H1 (cell line): Measurements from ENCODE around the gene AMH. TPM values are rescaled to one million over a fixed set of nuclear protein-coding genes. Genes with fewer than 3 reads are reported as not detected.

Experiments
- CTCF ChIA-PET: fragments of 300-600 bp; sonication (Branson Sonifier 250); formaldehyde crosslinking; loops from one replicate; lab custom pipeline; 2021; ENCODE audit not compliant: partially characterized antibody; lab: Charles Lee
- POLR2A ChIA-PET: fragments of 300-600 bp; sonication (Branson Sonifier 250); formaldehyde crosslinking; loops from one replicate; lab custom pipeline; 2021; ENCODE audit warnings: inconsistent platforms; ENCODE audit not compliant: partially characterized antibody; lab: Charles Lee
- DNase-seq, 2 experiments: peaks; one replicate each; pipeline versions ENCODE4 v3.0.0 to v3.0.0-alpha.2; 2010 to 2022; ENCODE audit warnings: low spot score in 2 of 2, low read depth in 1 of 2, mixed read lengths in 1 of 2
- FAIRE-seq: peaks from 2 replicates; lab custom pipeline; 2011; peaks lifted over from hg19 to GRCh38; lab: Jason Lieb, UNC
- H2AFZ ChIP-seq: 2 replicates; pipeline ENCODE4 v1.8.1; 2012; ENCODE audit warnings: low read length, inconsistent platforms
- H2AK5ac ChIP-seq: 2 replicates; pipeline ENCODE4 v1.6.1; 2013; ENCODE audit warnings: low read depth, low read length
- H2BK120ac ChIP-seq: replicated peaks from 2 replicates; pipeline ENCODE3; 2013; ENCODE audit warnings: low read depth, low read length, inconsistent platforms
- H2BK12ac ChIP-seq: 2 replicates; pipeline ENCODE4 v1.6.1; 2013; ENCODE audit warnings: low read depth, low read length
- H2BK15ac ChIP-seq: 2 replicates; pipeline ENCODE4 v1.6.1; 2013; ENCODE audit warnings: low read length
- H2BK20ac ChIP-seq: 2 replicates; pipeline ENCODE4 v1.6.1; 2013; ENCODE audit warnings: low read length
- H2BK5ac ChIP-seq: 2 replicates; pipeline ENCODE4 v1.6.1; 2013; ENCODE audit warnings: low read depth, low read length
- H3K14ac ChIP-seq: 2 replicates; pipeline ENCODE4 v1.6.1; 2013; ENCODE audit warnings: inconsistent platforms; ENCODE audit not compliant: insufficient read length
- H3K18ac ChIP-seq: 2 replicates; pipeline ENCODE4 v1.6.1; 2013; ENCODE audit warnings: low read length; ENCODE audit errors: extremely low read depth
- H3K23ac ChIP-seq: 2 replicates; pipeline ENCODE4 v1.6.1; 2013; ENCODE audit warnings: inconsistent platforms; ENCODE audit not compliant: insufficient read length
- H3K23me2 ChIP-seq: 2 replicates; pipeline ENCODE4 v1.6.1; 2013; ENCODE audit warnings: low read depth, low read length
- H3K27ac ChIP-seq: 2 replicates; pipeline ENCODE4 v1.6.1; 2011; ENCODE audit warnings: low read depth, low read length, inconsistent platforms
- H3K27me3 ChIP-seq, 4 experiments: replicated peaks in 1 of 4; 1 replicate in 1 of 4; 2 replicates in 3 of 4; pipeline versions ENCODE4 v1.6.1 to v1.8.1; 2011 to 2013; ENCODE audit warnings: low read length in 3 of 4, mild to moderate bottlenecking in 3 of 4, inconsistent platforms in 2 of 4, mixed read lengths in 2 of 4, moderate library complexity in 1 of 4; ENCODE audit not compliant: control insufficient read depth in 3 of 4, insufficient read depth in 3 of 4; ENCODE audit errors: extremely low read depth in 1 of 4
- H3K36me3 ChIP-seq, 4 experiments: 2 replicates each; pipeline versions ENCODE4 v1.6.1 to v1.8.1; 2011 to 2013; ENCODE audit warnings: mild to moderate bottlenecking in 4 of 4, low read length in 3 of 4, moderate library complexity in 2 of 4, control low read depth in 1 of 4, inconsistent platforms in 1 of 4; ENCODE audit not compliant: insufficient read depth in 4 of 4, control insufficient read depth in 2 of 4
- H3K4ac ChIP-seq: replicated peaks from 2 replicates; pipeline ENCODE3; 2013; ENCODE audit warnings: low read length, low read depth, mixed read lengths, inconsistent platforms; ENCODE audit not compliant: insufficient read length
- H3K4me1 ChIP-seq, 4 experiments: replicated peaks in 1 of 4; 1 replicate in 1 of 4; 2 replicates in 3 of 4; pipeline versions ENCODE4 v1.6.1 to v1.8.1; 2011 to 2013; ENCODE audit warnings: low read length in 3 of 4, inconsistent platforms in 2 of 4, mixed read lengths in 1 of 4; ENCODE audit not compliant: insufficient read depth in 4 of 4, control insufficient read depth in 3 of 4
- H3K4me2 ChIP-seq, 2 experiments: 2 replicates each; pipeline versions ENCODE4 v1.6.1 to v1.8.1; 2011 to 2013; ENCODE audit warnings: low read depth in 2 of 2, low read length in 2 of 2, control low read depth in 1 of 2, inconsistent platforms in 1 of 2, mild to moderate bottlenecking in 1 of 2; ENCODE audit not compliant: insufficient read depth in 1 of 2
- H3K4me3 ChIP-seq, 4 experiments: fragments of 200-600, 300-600 bp in 1 of 4; sonication (generic), shearing (Covaris generic), sonication (Bioruptor Twin) in 1 of 4; 2 replicates each; pipeline versions ENCODE4 v1.5.1 to v1.8.1; 2011 to 2016; ENCODE audit warnings: low read length in 4 of 4, low read depth in 3 of 4, control low read depth in 2 of 4, inconsistent platforms in 2 of 4, mild to moderate bottlenecking in 2 of 4, mixed read lengths in 1 of 4, moderate library complexity in 1 of 4; ENCODE audit not compliant: insufficient read depth in 2 of 4; ENCODE audit errors: extremely low read depth in 1 of 4
- H3K56ac ChIP-seq: replicated peaks from 2 replicates; pipeline ENCODE3; 2013; ENCODE audit warnings: low read depth, mild to moderate bottlenecking, mixed read lengths, low read length, inconsistent platforms; ENCODE audit not compliant: insufficient read length
- H3K79me1 ChIP-seq: 2 replicates; pipeline ENCODE4 v1.6.1; 2013; ENCODE audit warnings: low read depth, low read length, control low read depth
- H3K79me2 ChIP-seq, 2 experiments: 2 replicates each; pipeline versions ENCODE4 v1.6.1 to v1.8.1; 2012 to 2013; ENCODE audit warnings: low read length in 2 of 2, mild to moderate bottlenecking in 2 of 2, inconsistent platforms in 1 of 2; ENCODE audit not compliant: insufficient read depth in 2 of 2, control insufficient read depth in 1 of 2
- H3K9ac ChIP-seq, 4 experiments: replicated peaks in 1 of 4; 1 replicate in 1 of 4; 2 replicates in 3 of 4; pipeline versions ENCODE4 v1.6.1 to v1.8.1; 2011 to 2013; ENCODE audit warnings: low read depth in 3 of 4, low read length in 3 of 4, control low read depth in 2 of 4, mild to moderate bottlenecking in 2 of 4, moderate library complexity in 2 of 4, inconsistent platforms in 1 of 4; ENCODE audit errors: extremely low read depth in 1 of 4
- H3K9me3 ChIP-seq, 2 experiments: 2 replicates each; pipeline versions ENCODE4 v1.6.1 to v1.8.1; 2012 to 2013; ENCODE audit warnings: mild to moderate bottlenecking in 2 of 2, moderate library complexity in 2 of 2, control low read depth in 1 of 2, inconsistent platforms in 1 of 2, low read depth in 1 of 2, low read length in 1 of 2, mixed read lengths in 1 of 2; ENCODE audit not compliant: insufficient read depth in 2 of 2
- H4K20me1 ChIP-seq, 2 experiments: replicated peaks in 1 of 2; 2 replicates each; pipeline versions ENCODE3 to v1.8.1; 2011 to 2013; ENCODE audit warnings: inconsistent platforms in 2 of 2, low read length in 2 of 2, mild to moderate bottlenecking in 1 of 2; ENCODE audit not compliant: insufficient read depth in 2 of 2, control insufficient read depth in 1 of 2
- H4K5ac ChIP-seq: 2 replicates; pipeline ENCODE4 v1.6.1; 2013; ENCODE audit warnings: low read length, low read depth, mixed read lengths, inconsistent platforms; ENCODE audit not compliant: insufficient read length
- H4K8ac ChIP-seq: 2 replicates; pipeline ENCODE4 v1.8.0; 2013; ENCODE audit warnings: mild to moderate bottlenecking, moderate library complexity, low read length, inconsistent platforms; ENCODE audit not compliant: insufficient read depth; ENCODE audit errors: extremely low read depth
- H4K91ac ChIP-seq: replicated peaks from 2 replicates; pipeline ENCODE3; 2013; ENCODE audit warnings: low read length, mixed read lengths, inconsistent platforms; ENCODE audit not compliant: insufficient read length
- CTCF ChIP-seq, 3 experiments: IDR thresholded peaks; 1 replicate in 2 of 3; 2 replicates in 1 of 3; pipeline versions ENCODE4 v1.5.1 to v1.6.1; 2011; ENCODE audit warnings: low read length in 3 of 3, mild to moderate bottlenecking in 3 of 3, inconsistent platforms in 2 of 3, low read depth in 1 of 3, moderate library complexity in 1 of 3; ENCODE audit not compliant: insufficient read depth in 1 of 3; ENCODE audit errors: control extremely low read depth in 1 of 3
- GABPA ChIP-seq: IDR thresholded peaks from 2 replicates; pipeline ENCODE4 v1.6.1; 2011; ENCODE audit warnings: mild to moderate bottlenecking, low read length, moderate library complexity, borderline replicate concordance; ENCODE audit not compliant: insufficient read depth
- KDM5A ChIP-seq: fragments of 200-600 bp; IDR thresholded peaks from 2 replicates; pipeline ENCODE4 v1.7.1; 2012; ENCODE audit warnings: mild to moderate bottlenecking, low read length, inconsistent platforms, mixed read lengths
- NRF1 ChIP-seq: IDR thresholded peaks from 2 replicates; pipeline ENCODE4 v1.6.1; 2011; ENCODE audit warnings: mild to moderate bottlenecking, low read depth, low read length, improper control_type of control experiment
- RBBP5 ChIP-seq: IDR thresholded peaks from 2 replicates; pipeline ENCODE4 v1.7.1; 2012; ENCODE audit warnings: low read depth, mild to moderate bottlenecking, inconsistent platforms, low read length, moderate library complexity, borderline replicate concordance
- SIX5 ChIP-seq: IDR thresholded peaks from 2 replicates; pipeline ENCODE4 v1.6.1; 2011; ENCODE audit warnings: mild to moderate bottlenecking, low read depth, low read length
- SUZ12 ChIP-seq: fragments of 200-600 bp; sonication (generic); IDR thresholded peaks from 2 replicates; pipeline ENCODE4 v1.6.1; 2012; ENCODE audit warnings: mild to moderate bottlenecking, inconsistent platforms, low read length, moderate library complexity, mixed read lengths
- WGBS, 2 experiments: shearing (Covaris generic) in 1 of 2; methylation state at CpG; one replicate each; pipeline versions ENCODE4 v1.1.6 to v1.1.7; 2013 to 2015; ENCODE audit warnings: low lambda C conversion rate in 2 of 2, mixed read lengths in 2 of 2, inconsistent platforms in 1 of 2, low coverage in 1 of 2, missing lambda C conversion rate in 1 of 2; ENCODE audit not compliant: insufficient replicate concordance in 2 of 2, insufficient coverage in 1 of 2, insufficient read length in 1 of 2; ENCODE audit errors: extremely low coverage in 1 of 2, missing lambda C conversion rate in 1 of 2; 5-methylcytosine and 5-hydroxymethylcytosine counted together
- polyA plus RNA-seq, 7 experiments: library from polyadenylated mRNA; depleted of rRNA in 3 of 7; stranded (reverse) in 5 of 7; unstranded in 2 of 7; fragments of >200 nt in 5 of 7; fragments of 200-250 nt in 2 of 7; gene quantifications; 1 replicate in 5 of 7; 2 replicates in 1 of 7; 4 replicates in 1 of 7; pipeline versions ENCODE4 v1.2.1 to v1.2.3, GENCODE V29; 2011 to 2013; ENCODE audit warnings: missing spikeins in 2 of 7, mixed read lengths in 2 of 7
- total RNA-seq: library from RNA; stranded (reverse); fragmentation: NEBNext Ultra II Directional; extraction: Animal tissue kit (Norgen Biotek cat#: 25700); gene quantifications from 2 replicates; pipeline ENCODE4 v1.2.1, GENCODE V29; 2021

AMH gene
- total and polyA plus RNA-seq, 2 of the 8 experiments (the other 6 are each of a cell fraction or from before 2014, with no cell fraction given), result 10.5 to 15.4 TPM

- H3K56ac ChIP-seq, result no peak overlapping the region
- H3K27ac ChIP-seq, result no peak overlapping the region
- ChIA-PET CTCF (interaction anchor here (0.7 to 1.6 kb wide), 3 partner anchors 67 to 79 kb away, joined by 3 to 5 read pairs (median 3); no protein-coding TSS in a partner anchor), POLR2A (interaction anchor here (0.6 to 18.7 kb wide), 9 partner anchors 7 to 507 kb away, joined by 3 to 330 read pairs (median 6); partner anchors contain the start of genes PLEKHJ1 and SF3A2)
- no peak overlapping the region for H2BK5ac ChIP-seq
- H3K14ac ChIP-seq, result no peak overlapping the region
- no peak overlapping the region for H3K4ac ChIP-seq
- H2BK15ac ChIP-seq, result no peak overlapping the region
- no peak overlapping the region for H2BK120ac ChIP-seq
- no peak overlapping the region for H3K4me2 ChIP-seq
- peaks cover 27 to 44% (median 39%) of the 10 kb centered on the region in 4 experiments for H3K36me3 ChIP-seq
- peaks cover 0 to 4% (median under 1%) of the 10 kb centered on the region in 4 experiments; a peak in 3 of 7 replicates for H3K4me1 ChIP-seq
- no peak overlapping the region for H4K91ac ChIP-seq
- H4K8ac ChIP-seq, result no peak overlapping the region
- peaks cover 0 to 8% of the 10 kb centered on the region in 2 experiments; a peak in 2 of 4 replicates for H3K79me2 ChIP-seq
- DNase-seq, result no peak
- H3K4me3 ChIP-seq, result no peak overlapping the region
- H2BK20ac ChIP-seq, result no peak overlapping the region
- no peak overlapping the region for H2AFZ ChIP-seq
- H3K9me3 ChIP-seq, result no peaks in the 10 kb centered on the region; a peak in 1 of 4 replicates
- H2BK12ac ChIP-seq, result no peak overlapping the region
- no peak overlapping the region for H2AK5ac ChIP-seq
- H3K9ac ChIP-seq, result no peak overlapping the region
- no peak overlapping the region for H4K5ac ChIP-seq
- FAIRE-seq, result no peak
- H3K23ac ChIP-seq, result no peak overlapping the region
- WGBS, 2 experiments, result 74% methylated on average over 12 of the region's 21 CpGs; no CpG with 5 or more reads in 1 of the 2 experiments
- peaks cover 0 to 13% (median 6%) of the 10 kb centered on the region in 4 experiments; a peak in 4 of 7 replicates for H3K27me3 ChIP-seq
- peaks cover 6% of the 10 kb centered on the region; the same call in 1 of the 2 replicates for H3K23me2 ChIP-seq
- no peaks in the 10 kb centered on the region; the same call in 1 of the 2 replicates for H3K79me1 ChIP-seq
- H3K18ac ChIP-seq, result no peak overlapping the region
- H4K20me1 ChIP-seq, result peaks cover 13 to 29% of the 10 kb centered on the region in 2 experiments
- no peak for TF ChIP-seq RBBP5
- no peak for TF ChIP-seq SIX5
- no peak for TF ChIP-seq CTCF (IDR thresholded peaks at IDR 0.05; ENCODE audit: control extremely low read depth in 1 of 3, insufficient read depth in 1 of 3, low read depth in 1 of 3, low read length in 3 of 3)
- no peak for TF ChIP-seq SUZ12
- TF ChIP-seq GABPA, result no peak
- no peak for TF ChIP-seq NRF1
- TF ChIP-seq KDM5A, result no peak
Measured at GRCh38 chr19:2248136-2249009, 750 bp upstream of the AMH start.
